NCI-H345 treated with DMSO at 0.1 percent for 48 hours (cell line): ENCODE measurements around the gene STIM1.
"Not testable (repeated sequence)": the region's sequence is repeated elsewhere in the genome, so short reads cannot be mapped to it uniquely, and the experiment has no call there.

Experiments
- DNase-seq: peaks from one replicate; lab custom pipeline; 2025; ENCODE audit not compliant: unreplicated experiment; lab: John Stamatoyannopoulos, UW

Gene STIM1

GRCh38 chr11:3879967-3880542 is 24.6 kb downstream of the STIM1 start:
- no peak for DNase-seq

GRCh38 chr11:3880724-3881123 is 25.3 kb downstream of the STIM1 start:
- no peak for DNase-seq

- DNase-seq = no peak
Observed at GRCh38 chr11:3882655-3883054, 27.2 kb downstream of the STIM1 start.

- DNase-seq = no peak
Observed at GRCh38 chr11:3885855-3886254, 30.4 kb downstream of the STIM1 start.

- no peak for DNase-seq
Observed at GRCh38 chr11:3886985-3887384, 31.5 kb downstream of the STIM1 start.

GRCh38 chr11:3888876-3889275 is 33.4 kb downstream of the STIM1 start:
- no peak for DNase-seq

GRCh38 chr11:3890014-3890413 is 34.5 kb downstream of the STIM1 start:
- DNase-seq = no peak

- DNase-seq = no peak
Observed at GRCh38 chr11:3890806-3891205, 35.3 kb downstream of the STIM1 start.

GRCh38 chr11:3891751-3892150 is 36.3 kb downstream of the STIM1 start:
- no peak for DNase-seq

GRCh38 chr11:3892156-3892555 is 36.7 kb downstream of the STIM1 start:
- no peak for DNase-seq

- no peak for DNase-seq
Observed at GRCh38 chr11:3893311-3893710, 37.8 kb downstream of the STIM1 start.

- no peak for DNase-seq
Observed at GRCh38 chr11:3894128-3894731, 38.8 kb downstream of the STIM1 start.

- no peak for DNase-seq
Observed at GRCh38 chr11:3896644-3897043, 41.2 kb downstream of the STIM1 start.

- DNase-seq = not testable (repeated sequence)
Observed at GRCh38 chr11:3900230-3900629, 44.8 kb downstream of the STIM1 start.

- DNase-seq = no peak
Observed at GRCh38 chr11:3901249-3902025, 46.0 kb downstream of the STIM1 start.

- no peak for DNase-seq
Observed at GRCh38 chr11:3902441-3902840, 47.0 kb downstream of the STIM1 start.

GRCh38 chr11:3903207-3903896 is 47.9 kb downstream of the STIM1 start:
- DNase-seq = no peak

GRCh38 chr11:3904228-3904627 is 48.8 kb downstream of the STIM1 start:
- no peak for DNase-seq

GRCh38 chr11:3905080-3905953 is 49.9 kb downstream of the STIM1 start:
- DNase-seq = no peak

- DNase-seq = no peak
Observed at GRCh38 chr11:3906166-3906565, 50.7 kb downstream of the STIM1 start.

- no peak for DNase-seq
Observed at GRCh38 chr11:3907590-3907989, 52.1 kb downstream of the STIM1 start.
